NCI-H2227 (cell line): ENCODE data around the gene ABAT.
A peak's percentile ranks its signal among the peaks of the same experiment; 100 is the strongest.
"Not testable (repeated sequence)": the region's sequence is repeated elsewhere in the genome, so short reads cannot be mapped to it uniquely, and the experiment has no call there.

Experiments
- DNase-seq: peaks from one replicate; lab custom pipeline; 2025; ENCODE audit not compliant: unreplicated experiment; lab: John Stamatoyannopoulos, UW

ABAT gene

GRCh38 chr16:8648877-8649276 lies 25.5 kb upstream of the ABAT start:
- peak; percentile 44 for DNase-seq

GRCh38 chr16:8649829-8650554 lies 24.4 kb upstream of the ABAT start:
- DNase-seq, result no peak

DNA sequence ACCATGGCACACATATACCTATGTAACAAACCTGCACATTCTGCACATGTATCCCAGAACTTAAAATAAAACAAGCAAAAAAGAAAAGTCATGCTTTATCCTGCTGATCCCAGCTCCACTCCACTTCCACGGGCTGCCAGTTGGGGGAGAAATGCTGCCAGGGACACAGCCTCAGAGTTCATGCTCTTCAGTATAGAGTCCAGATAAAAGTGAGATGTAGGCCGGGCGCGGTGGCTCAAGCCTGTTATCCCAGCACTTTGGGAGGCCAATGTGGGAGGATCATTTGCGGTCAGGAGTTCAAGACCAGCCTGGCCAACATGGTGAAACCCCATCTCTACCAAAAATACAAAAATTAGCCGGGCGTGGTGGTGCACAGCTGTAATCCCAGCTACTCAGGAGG lies 22.5 kb upstream of the ABAT start:
- not testable (repeated sequence) for DNase-seq

DNA sequence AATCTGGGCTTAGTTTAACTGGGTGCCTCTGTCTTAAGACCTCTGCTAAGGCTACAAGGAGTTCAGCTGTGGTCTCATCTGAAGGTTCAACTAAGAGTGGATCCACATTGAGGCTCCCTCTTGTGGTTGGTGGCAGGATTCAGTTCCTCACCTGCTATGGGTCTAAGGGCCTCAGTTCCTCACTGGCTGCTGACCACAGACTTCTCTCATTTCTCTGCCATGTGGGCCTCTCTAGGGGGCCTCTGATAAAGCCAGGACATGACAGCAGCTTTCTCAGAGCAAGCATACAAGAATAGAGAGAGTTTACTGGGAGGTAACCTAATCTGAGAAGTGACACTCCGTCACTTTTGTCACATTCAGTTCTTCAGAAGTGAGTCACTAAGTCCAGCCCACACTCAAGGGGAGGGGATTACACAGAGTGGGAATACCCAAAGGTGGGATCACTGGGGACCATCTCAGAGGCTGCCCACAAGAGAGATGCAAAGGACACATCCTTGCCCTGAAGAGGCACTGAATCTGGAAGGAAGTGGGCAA lies 19.2 kb upstream of the ABAT start:
- DNase-seq, result peak; percentile 18

GRCh38 chr16:8656376-8656775 lies 18.0 kb upstream of the ABAT start:
- no peak for DNase-seq

- DNase-seq, result peak; percentile 87
Observed at GRCh38 chr16:8660841-8661301, 13.5 kb upstream of the ABAT start.

GRCh38 chr16:8661703-8662102 lies 12.7 kb upstream of the ABAT start:
- no peak for DNase-seq

- DNase-seq, result no peak
Observed at GRCh38 chr16:8663192-8664089, 11.0 kb upstream of the ABAT start.

DNA sequence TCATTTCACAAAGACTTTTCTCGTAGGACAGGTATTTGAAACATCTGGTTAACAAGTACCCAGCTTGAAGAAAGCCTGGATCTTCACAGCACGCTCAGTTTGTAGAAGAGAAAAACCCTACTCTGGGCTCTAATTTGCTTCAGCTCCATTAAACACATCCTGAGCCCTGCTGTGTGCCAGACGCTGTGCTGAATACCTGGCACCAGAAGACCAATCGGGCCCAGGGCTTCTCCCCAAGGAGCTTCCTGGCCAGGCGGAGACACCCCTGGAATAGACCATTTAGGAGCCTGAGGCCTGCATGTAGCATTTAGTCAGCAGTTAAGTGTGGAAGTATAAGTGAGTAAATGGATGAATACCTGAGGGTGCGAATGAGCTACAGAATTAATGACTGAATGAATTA lies 8.9 kb upstream of the ABAT start:
- no peak for DNase-seq

- no peak for DNase-seq
Observed at GRCh38 chr16:8667492-8667891, 6.9 kb upstream of the ABAT start.

- no peak for DNase-seq
Observed at GRCh38 chr16:8668113-8668512, 6.3 kb upstream of the ABAT start.

GRCh38 chr16:8669481-8669880 lies 4.9 kb upstream of the ABAT start:
- no peak for DNase-seq

DNA sequence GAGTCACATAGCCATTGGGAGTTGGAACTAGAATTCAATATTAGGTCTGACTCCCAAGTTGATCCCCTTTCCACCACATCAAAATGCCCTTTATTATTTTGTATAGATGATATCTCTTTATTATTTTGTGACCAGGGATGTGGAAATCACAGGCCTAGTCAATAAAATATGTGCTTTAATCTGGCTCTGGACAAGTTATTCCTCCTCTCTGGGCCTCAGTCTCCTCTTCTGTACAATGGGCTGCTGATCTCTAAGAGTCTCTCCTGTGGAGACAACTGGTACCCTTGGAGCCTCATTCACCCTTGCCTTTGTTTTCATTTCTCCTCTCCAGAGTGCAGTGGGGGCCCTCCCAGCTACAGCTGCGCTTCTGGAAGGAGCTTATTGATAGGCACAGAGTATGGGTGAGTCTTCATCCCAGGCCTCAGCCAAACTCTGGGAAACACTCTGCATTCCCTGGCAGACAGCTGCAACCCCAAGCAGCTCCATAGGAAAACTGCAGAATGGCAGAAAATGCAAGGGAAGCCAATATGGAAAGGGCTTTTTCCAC lies 4.3 kb upstream of the ABAT start:
- no peak for DNase-seq

DNA sequence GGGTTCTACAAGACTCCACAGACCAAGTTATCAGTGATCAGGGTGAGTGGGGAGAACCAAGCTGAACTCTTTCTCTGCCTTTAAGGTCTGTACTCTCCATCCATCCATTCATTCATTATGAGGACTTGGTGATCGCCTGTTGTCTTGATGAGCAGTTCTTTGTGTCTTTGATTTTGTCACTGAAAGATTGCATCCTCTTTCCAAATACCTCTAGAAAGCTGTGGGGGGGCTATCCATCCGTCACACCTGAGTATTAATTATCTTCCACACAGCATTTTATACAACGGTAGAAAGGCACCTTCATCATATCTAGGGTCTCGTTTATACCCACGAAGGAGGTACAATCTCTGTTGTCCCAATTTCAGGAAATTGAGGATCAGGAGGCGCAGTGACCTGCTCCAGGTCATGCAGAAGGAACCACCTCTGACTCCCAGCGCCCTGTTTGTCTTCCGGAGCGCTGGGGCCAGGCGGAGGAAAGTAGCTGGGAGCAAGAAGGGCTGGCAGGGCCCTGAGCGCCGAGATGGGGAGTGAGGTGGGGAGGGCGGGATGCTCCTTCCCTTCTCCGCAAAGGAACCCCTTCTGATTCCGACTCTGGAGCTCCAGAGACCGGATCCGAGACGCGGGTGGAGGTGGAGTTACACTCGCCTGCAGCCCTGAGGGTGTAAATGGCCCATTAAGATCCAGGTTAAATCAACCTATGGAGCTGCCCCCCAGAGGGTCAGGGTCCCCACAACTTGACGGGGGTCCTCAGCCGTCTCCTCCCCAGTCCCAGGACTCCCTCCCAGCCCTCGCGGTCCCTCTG lies 605 bp upstream of the ABAT start:
- peak; percentile 73 for DNase-seq

GRCh38 chr16:8675183-8676159 lies 1.1 kb downstream of the ABAT start:
- DNase-seq, result peak; percentile 19

DNA sequence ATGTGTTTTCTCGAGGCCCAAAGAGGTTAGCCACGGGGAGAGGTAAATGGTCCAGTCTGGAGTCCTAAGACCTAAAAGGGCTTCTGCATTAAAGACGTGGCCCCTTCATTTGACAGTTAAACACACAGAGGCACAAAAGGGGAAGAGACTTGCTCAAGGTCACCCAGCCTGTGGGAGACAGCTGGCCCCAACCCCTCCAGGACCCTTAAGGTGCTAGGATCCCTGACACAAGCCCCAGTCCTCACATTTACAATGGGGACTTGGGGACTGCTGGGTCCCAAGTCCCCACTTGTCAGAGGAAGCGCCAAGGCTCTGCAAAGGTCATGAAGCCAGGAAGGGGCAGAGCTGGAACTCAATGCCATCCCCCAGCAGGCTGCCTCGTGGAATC lies 1.7 kb downstream of the ABAT start:
- no peak for DNase-seq

DNA sequence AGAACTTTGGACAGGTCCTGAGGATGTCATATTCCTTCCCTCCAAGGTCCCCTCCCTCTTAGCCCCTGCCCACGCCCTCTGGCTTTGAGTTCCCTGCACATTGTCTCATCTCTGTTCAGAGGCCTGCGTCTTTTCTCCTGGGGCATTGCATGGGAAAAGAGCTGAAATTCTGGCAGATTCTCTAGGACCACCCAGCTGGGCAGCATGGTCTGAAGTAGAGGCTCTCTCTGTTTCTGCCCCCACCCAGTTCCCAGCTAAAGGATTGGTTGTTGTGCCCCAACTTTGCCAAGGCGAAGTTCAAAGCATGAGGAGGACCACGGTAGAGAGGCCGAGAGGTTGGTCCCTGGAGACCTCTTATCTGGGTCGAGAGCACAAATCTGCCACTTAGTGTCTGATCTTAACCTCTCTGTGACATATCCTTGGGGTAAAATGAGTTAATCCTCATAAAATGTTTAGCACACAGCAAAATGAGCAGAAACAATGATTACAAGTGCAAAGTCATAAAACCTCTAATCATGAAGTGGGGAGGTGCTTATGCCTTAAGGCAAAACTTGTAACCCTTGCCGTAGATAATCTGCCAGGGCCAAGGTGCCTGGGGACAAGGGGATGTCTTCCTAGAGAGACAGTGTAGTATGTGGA lies 2.4 kb downstream of the ABAT start:
- DNase-seq, result no peak

GRCh38 chr16:8677481-8677880 lies 3.1 kb downstream of the ABAT start:
- DNase-seq, result no peak
